ENCODE data around the gene RLF. TPM values are rescaled to one million over a fixed set of nuclear protein-coding genes. Genes with fewer than 3 reads are reported as not detected.

Gene RLF
- total and polyA plus RNA-seq, 10 of the 15 experiments (the other 5 are each of a cell fraction or from before 2014, with no cell fraction given) = 2.0 to 19.8 (median 8.7) TPM

DNA sequence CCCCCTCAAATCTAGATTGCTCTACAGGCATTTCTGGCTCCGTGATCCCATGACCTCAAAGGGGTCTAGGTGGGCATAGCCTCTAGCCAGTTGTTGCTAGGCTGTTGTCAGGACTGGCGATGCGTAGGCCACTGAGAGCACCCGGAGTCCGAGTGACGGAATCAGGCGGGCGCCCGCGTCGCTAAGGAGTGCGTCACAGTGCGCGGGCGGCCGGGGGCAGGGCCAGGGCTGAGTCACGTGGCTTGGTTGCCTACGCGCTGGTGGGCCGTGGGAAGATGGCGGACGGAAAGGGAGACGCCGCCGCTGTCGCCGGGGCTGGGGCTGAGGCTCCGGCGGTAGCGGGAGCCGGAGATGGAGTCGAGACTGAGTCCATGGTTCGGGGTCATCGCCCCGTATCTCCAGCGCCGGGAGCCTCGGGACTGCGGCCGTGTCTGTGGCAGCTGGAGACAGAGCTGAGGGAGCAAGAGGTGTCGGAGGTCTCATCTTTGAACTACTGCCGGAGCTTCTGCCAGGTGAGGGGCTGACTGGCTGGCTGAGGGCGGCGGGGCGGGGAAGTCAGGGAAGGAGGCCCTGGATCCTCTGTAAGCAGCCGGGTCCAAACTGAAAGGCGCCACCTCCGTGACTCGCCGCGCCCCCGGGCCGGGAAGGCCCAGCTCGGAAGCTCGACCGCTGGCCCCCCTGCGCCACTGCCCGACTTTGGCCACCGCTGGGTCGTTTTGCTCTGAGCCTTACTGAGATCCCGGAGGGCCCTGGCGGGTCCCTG is at the start of gene RLF (continued):
- TF ChIP-seq ATF3 (IDR thresholded peaks at IDR 0.05; ENCODE audit: borderline replicate concordance, extremely low read depth, low read depth, low read length) = peak; percentile 97
- TF ChIP-seq, protein P1, sequence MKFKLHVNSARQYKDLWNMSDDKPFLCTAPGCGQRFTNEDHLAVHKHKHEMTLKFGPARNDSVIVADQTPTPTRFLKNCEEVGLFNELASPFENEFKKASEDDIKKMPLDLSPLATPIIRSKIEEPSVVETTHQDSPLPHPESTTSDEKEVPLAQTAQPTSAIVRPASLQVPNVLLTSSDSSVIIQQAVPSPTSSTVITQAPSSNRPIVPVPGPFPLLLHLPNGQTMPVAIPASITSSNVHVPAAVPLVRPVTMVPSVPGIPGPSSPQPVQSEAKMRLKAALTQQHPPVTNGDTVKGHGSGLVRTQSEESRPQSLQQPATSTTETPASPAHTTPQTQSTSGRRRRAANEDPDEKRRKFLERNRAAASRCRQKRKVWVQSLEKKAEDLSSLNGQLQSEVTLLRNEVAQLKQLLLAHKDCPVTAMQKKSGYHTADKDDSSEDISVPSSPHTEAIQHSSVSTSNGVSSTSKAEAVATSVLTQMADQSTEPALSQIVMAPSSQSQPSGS (IDR thresholded peaks at IDR 0.05; ENCODE audit: low read length) = no peak
- no peak for TF ChIP-seq SUPT20H (IDR thresholded peaks at IDR 0.05; ENCODE audit: borderline replicate concordance, control insufficient read depth, low read depth, low read length)
- no peak for TF ChIP-seq HDAC6 (IDR thresholded peaks at IDR 0.05; ENCODE audit: unreplicated experiment)
- peak; percentile 85 for TF ChIP-seq RELA (IDR thresholded peaks at IDR 0.05; ENCODE audit: borderline replicate concordance, partially characterized antibody)
- no peak; the same call in none of the 2 replicates for TF ChIP-seq GATAD2B (conservative IDR thresholded peaks at IDR 0.05; ENCODE audit: low read depth)
- no peak for TF ChIP-seq HSF1 (IDR thresholded peaks at IDR 0.05; ENCODE audit: low read depth, low read length)
- TF ChIP-seq SREBF1 (IDR thresholded peaks at IDR 0.05; ENCODE audit: low read length) = no peak; the same call in 1 of the 2 replicates
- peak; percentile 94 for TF ChIP-seq USF1 (IDR thresholded peaks at IDR 0.05; ENCODE audit: borderline replicate concordance, extremely low read length, insufficient read depth, low read depth, low read length)
- TF ChIP-seq SUZ12 (IDR thresholded peaks at IDR 0.05; ENCODE audit: unreplicated experiment) = no peak
- TF ChIP-seq, protein P2, sequence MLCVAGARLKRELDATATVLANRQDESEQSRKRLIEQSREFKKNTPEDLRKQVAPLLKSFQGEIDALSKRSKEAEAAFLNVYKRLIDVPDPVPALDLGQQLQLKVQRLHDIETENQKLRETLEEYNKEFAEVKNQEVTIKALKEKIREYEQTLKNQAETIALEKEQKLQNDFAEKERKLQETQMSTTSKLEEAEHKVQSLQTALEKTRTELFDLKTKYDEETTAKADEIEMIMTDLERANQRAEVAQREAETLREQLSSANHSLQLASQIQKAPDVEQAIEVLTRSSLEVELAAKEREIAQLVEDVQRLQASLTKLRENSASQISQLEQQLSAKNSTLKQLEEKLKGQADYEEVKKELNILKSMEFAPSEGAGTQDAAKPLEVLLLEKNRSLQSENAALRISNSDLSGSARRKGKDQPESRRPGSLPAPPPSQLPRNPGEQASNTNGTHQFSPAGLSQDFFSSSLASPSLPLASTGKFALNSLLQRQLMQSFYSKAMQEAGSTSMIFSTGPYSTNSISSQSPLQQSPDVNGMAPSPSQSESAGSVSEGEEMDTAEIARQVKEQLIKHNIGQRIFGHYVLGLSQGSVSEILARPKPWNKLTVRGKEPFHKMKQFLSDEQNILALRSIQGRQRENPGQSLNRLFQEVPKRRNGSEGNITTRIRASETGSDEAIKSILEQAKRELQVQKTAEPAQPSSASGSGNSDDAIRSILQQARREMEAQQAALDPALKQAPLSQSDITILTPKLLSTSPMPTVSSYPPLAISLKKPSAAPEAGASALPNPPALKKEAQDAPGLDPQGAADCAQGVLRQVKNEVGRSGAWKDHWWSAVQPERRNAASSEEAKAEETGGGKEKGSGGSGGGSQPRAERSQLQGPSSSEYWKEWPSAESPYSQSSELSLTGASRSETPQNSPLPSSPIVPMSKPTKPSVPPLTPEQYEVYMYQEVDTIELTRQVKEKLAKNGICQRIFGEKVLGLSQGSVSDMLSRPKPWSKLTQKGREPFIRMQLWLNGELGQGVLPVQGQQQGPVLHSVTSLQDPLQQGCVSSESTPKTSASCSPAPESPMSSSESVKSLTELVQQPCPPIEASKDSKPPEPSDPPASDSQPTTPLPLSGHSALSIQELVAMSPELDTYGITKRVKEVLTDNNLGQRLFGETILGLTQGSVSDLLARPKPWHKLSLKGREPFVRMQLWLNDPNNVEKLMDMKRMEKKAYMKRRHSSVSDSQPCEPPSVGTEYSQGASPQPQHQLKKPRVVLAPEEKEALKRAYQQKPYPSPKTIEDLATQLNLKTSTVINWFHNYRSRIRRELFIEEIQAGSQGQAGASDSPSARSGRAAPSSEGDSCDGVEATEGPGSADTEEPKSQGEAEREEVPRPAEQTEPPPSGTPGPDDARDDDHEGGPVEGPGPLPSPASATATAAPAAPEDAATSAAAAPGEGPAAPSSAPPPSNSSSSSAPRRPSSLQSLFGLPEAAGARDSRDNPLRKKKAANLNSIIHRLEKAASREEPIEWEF (IDR thresholded peaks at IDR 0.05; ENCODE audit: insufficient replicate concordance, low read depth, low read length) = no peak
- TF ChIP-seq CBX5 (IDR thresholded peaks at IDR 0.05; ENCODE audit: low read depth) = no peak
- peak; percentile 55 for TF ChIP-seq CBFB (IDR thresholded peaks at IDR 0.05; ENCODE audit: low read depth)
- peak; percentile 79 for TF ChIP-seq IKZF1 (conservative IDR thresholded peaks at IDR 0.05)
- peak; percentile 57 for TF ChIP-seq MEF2B (IDR thresholded peaks at IDR 0.05; ENCODE audit: partially characterized antibody, poor library complexity, severe bottlenecking)
- TF ChIP-seq FOXK2 (IDR thresholded peaks at IDR 0.05) = peak; percentile 79
- no peak for TF ChIP-seq SMC3 (IDR thresholded peaks at IDR 0.05; ENCODE audit: borderline replicate concordance, low read length)
- TF ChIP-seq KLF5 (IDR thresholded peaks at IDR 0.05; ENCODE audit: partially characterized antibody) = peak; percentile 79
- no peak for TF ChIP-seq ZNF622 (IDR thresholded peaks at IDR 0.05)
- no peak for TF ChIP-seq BCL11A (IDR thresholded peaks at IDR 0.05; ENCODE audit: low read depth, low read length)
- TF ChIP-seq PAX8 (IDR thresholded peaks at IDR 0.05) = no peak

All from GM12878 (cell line).